COLO668 (cell line): ENCODE measurements around the gene FOXP2.
"Not testable (repeated sequence)": the region's sequence is repeated elsewhere in the genome, so short reads cannot be mapped to it uniquely, and the experiment has no call there.

Experiments
- DNase-seq: peaks from one replicate; lab custom pipeline; 2025; ENCODE audit not compliant: unreplicated experiment; lab: John Stamatoyannopoulos, UW

Gene FOXP2

DNA sequence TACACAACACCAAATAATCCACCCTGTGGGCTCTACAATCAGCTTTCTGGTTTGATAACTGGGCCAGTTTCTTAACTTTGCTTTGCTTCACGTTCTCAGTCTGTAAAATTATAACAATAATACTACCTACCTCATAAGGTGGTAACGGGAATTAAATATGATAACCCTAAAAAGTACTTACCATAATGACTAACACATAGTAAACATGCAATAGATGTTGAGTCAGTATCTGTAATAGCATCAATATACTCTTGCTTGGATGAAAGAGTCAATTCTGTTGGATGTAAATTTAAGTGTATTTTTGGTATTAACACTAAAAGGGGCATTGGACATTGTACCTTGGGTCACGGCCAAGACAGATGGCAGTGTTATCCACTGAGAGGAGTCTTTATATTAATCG, 160.5 kb downstream of the FOXP2 start:
- DNase-seq, result no peak

GRCh38 chr7:114580963-114581362, 166.3 kb downstream of the FOXP2 start:
- DNase-seq, result not testable (repeated sequence)

- no peak for DNase-seq
These were observed 173.9 kb downstream of the FOXP2 start for GRCh38 chr7:114588506-114588905.

DNA sequence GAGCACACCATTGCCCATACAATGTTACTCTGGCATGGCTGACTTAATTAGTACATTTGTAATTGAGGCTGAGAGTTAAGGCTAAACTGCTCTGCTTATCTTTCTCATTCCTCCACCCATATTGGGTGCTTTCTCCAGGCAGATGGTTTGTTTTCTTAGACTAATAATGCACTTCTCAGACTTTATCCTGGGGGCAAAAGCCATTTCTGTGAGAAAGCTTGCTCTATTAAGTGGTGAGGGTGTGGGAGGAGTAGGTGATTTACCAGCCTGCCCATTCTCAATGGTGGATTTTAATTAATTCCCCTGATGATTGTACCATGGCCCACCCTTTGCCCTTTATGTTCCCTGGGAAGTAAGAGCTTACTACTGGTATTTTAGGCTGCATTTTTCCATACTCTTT, 174.8 kb downstream of the FOXP2 start:
- DNase-seq, result no peak

GRCh38 chr7:114590298-114590697, 175.7 kb downstream of the FOXP2 start:
- no peak for DNase-seq

DNA sequence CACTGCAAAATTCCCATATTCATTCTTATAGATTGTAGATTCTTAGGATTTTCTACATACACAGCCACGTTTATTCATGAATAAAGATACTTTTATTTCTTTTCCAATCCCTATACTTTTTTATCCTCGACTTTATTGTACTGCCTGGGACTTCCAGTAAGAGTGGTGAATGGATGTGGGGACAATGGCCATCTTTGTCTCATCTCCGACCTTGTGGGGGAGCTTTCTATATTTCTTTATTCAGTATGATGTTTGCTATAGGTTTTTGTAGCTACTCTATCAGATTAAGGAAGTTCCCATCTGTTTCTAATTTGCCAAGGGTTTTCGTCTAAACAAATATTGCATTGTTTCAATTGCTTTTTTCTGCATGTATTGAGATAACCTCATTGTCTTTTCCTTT, 184.3 kb downstream of the FOXP2 start:
- no peak for DNase-seq

GRCh38 chr7:114606100-114606499, 191.5 kb downstream of the FOXP2 start:
- DNase-seq, result no peak

DNA sequence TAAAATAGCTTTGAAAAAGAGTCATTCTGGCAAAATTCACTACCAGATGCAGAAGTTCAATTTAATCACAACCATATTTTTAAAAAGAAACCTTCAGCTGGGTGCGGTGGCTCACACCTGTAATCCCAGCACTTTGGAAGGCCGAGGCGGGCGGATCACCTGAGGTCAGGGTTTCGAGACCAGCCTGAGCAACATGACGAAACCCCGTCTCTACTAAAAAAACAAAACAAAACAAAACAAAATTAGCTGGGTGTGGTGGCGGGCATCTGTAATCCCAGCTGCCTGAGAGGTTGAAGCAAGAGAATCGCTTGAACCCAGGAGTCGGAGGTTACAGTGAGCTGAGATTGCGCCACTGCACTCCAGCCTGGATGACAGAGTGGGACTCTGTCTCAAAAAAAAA, 194.2 kb downstream of the FOXP2 start:
- not testable (repeated sequence) for DNase-seq

DNA sequence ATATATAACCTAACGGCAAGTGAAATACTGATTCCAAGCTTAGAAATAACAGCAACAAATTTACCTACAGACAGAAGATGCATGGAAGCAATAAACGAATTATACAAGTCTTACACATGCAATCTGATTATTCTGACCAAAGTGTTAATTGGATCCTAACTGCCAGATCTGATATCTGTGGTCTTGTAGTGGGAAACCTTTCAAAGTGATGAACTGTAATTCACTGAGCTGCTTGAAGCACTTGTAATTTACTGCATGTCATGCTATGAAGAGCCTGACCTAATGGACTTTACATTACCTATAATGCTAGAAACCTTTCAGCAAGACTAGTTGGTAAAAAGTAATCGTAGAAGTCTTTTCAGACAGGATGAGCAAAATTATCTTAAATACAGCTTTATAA, 205.6 kb downstream of the FOXP2 start:
- no peak for DNase-seq

DNA sequence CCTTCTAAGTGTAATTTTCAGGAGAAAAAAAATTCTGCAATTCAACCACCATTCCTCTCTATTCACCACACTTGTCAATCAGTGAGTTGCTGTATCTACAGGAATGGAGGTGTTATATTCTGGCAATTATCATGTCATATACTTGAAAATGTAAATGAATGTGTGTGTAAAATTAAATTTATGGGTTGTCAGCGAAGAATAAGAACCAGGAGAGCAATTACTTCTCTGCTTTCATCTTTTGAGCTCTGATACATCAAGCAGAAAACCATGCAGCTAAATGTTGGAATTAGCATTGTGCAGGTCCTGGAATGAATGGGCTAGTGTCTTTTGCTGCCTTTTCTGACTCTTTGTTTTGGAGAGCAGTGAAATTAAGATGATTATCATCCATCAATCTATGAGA, 207.6 kb downstream of the FOXP2 start:
- DNase-seq, result no peak

DNA sequence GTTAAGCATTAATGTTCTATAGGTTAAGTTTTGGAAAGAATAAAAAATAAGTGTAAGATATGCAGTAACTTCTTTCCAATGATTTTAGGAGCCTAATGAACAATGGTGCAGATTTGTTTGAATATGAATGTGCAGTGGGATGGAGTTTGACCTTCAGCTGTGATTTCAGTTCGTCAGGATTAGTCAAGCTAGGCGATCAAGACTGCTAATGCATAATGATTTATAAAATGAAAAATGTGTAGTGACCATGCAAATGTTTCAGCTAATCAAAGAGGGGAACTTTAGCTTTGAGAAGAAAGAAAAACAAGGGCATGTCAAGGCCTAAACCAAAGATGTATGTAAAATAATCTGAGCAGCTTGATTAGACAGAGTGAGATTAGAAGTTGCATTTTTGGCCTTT, 208.5 kb downstream of the FOXP2 start:
- DNase-seq, result no peak

- DNase-seq, result no peak
These were observed 212.6 kb downstream of the FOXP2 start for GRCh38 chr7:114627231-114627630.

GRCh38 chr7:114628362-114628761, 213.7 kb downstream of the FOXP2 start:
- no peak for DNase-seq

DNA sequence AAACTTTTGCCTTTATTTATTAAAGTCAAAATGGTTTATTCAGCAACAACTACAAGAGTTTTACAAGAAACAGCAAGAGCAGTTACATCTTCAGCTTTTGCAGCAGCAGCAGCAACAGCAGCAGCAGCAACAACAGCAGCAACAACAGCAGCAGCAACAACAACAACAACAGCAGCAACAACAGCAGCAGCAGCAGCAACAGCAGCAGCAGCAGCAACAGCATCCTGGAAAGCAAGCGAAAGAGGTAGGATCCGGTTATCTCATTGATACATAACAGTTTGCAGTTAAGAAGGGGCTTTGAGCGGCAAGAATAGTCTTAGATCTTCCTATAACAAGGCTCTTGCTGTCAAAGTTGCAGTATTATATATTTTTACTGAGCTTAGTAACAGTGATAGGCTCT, 215.1 kb downstream of the FOXP2 start:
- no peak for DNase-seq

DNA sequence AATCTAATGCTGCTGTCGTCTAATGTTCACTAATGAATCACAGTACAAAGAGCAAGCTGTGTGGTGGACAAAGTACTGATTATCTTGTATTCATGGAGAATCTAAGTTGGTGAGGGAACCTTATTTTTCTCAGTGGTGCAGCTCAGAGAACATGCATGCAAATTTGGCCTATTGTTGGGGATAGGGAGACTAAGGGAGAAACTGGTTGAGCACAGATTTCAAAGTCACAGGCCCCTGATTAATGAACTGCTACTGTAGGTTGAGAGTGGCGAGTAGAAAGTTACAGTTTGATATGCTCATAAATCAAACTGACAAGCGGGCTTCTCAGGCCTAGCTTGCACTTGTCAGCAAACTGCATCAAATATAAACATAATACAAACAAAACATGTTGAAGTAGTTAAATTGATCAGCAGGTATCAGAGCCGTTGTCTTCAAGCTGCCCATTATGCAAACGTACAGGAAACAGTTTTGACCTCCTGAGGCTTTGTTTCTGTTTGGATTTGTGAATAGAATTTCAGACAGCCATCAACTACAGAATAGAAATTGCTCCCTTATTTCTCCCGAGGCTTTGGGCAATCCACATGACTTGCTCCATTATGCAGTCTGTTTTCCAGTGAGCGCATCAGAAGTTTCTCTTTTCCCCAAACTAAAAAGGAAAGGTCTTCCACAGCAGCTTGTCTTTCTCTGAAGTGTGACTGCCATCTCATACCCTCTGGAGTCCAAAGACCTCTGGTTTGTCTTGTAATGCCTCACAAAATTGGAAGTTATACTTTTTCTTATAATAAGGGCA, 215.8 kb downstream of the FOXP2 start:
- DNase-seq, result no peak

DNA sequence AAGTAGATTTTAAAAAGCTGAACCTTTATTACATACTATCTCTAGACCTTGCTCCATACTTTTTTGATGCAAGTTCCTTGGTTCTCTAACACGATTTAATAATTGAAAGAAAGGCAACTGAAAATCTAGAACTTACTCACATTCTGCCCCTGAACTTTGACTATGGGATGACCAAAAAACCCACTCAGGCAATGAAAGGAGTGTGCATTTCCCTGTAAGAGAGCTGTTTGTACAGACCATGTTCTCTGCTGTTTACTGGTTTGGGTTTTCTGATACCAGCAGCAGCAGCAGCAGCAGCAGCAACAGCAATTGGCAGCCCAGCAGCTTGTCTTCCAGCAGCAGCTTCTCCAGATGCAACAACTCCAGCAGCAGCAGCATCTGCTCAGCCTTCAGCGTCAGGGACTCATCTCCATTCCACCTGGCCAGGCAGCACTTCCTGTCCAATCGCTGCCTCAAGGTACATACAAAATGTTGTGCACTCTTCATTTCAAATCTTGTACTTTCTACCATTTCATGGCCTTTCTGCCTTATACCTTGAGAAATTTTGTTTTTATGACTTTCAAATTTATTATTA, 216.7 kb downstream of the FOXP2 start:
- DNase-seq, result no peak

DNA sequence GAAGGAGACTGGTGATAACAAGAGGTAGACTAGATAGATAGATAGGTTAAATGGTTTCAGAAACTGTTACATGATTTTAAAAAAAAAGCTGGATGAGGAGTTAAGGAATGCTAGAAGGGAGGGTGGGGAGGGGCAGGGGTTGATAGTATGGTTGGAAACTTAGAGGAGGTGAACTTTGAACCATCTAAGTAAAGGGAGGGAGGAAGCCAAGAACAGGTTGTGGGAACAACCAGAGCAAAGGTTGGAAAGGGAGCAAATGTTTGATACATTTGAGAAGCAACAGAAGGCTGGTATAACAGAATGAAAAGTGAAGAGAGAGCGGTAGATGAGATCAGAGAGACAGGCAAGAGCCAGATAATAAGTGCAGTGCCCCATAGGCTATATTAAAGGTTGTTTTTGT, 224.8 kb downstream of the FOXP2 start:
- no peak for DNase-seq

GRCh38 chr7:114644455-114644854, 229.8 kb downstream of the FOXP2 start:
- no peak for DNase-seq

DNA sequence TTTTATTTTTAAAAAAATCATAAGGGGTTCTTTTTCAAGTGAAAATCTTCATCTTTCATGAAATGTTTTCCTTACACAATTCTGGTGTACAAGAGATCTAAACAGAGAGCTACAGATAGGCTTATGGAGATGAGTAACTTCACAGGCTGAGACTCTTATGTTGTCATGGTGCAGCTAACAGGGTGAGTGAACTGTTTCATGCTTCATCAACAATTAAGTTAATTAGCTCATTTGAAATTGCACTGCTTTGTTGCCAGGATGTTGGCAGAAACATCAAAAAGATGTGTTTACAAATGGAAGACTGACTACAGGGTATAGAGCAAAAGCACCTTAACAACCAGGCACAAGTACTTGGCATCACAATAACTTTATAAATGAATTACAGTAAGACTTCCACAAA, 230.8 kb downstream of the FOXP2 start:
- no peak for DNase-seq

- DNase-seq, result no peak
These were observed 232.9 kb downstream of the FOXP2 start for GRCh38 chr7:114647518-114647917.

DNA sequence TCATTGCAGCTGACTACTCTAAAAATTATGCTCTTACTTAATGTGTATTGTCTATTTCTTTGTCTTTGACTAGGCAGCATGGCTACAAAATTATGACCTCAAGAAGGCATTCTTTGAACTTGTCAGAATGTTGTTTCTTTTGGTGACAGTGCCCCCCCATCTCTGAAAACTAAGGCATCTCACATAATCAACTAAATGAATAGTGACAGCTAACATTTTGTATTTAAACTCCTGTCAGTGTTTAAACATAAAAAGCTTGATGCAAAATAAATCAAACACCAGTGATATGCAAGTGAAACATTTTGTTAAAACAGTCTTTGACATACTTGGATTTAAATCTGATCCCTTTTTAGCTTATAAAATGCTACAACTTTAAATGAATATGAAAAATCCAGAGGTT, 233.5 kb downstream of the FOXP2 start:
- DNase-seq, result no peak

- peak; percentile 27 for DNase-seq
These were observed 234.1 kb downstream of the FOXP2 start for GRCh38 chr7:114648680-114649079.

- no peak for DNase-seq
These were observed 235.1 kb downstream of the FOXP2 start for GRCh38 chr7:114649689-114650088.
